GM18907 (cell line): ENCODE data around the gene GDF15.
"Not testable (repeated sequence)": the region's sequence is repeated elsewhere in the genome, so short reads cannot be mapped to it uniquely, and the experiment has no call there.

Experiments
- ATAC-seq: cut with Tn5 transposase; IDR thresholded peaks from one replicate; pipeline ENCODE4 v1.9.1; 2021; ENCODE audit warnings: mild to moderate bottlenecking, moderate library complexity; ENCODE audit not compliant: unreplicated experiment

Gene GDF15

GRCh38 chr19:18385675-18386542, at the start of gene GDF15:
TSS of gene GDF15 (plus strand) at chr19:18386158. CDS start at chr19:18386190, 32 bp downstream.
- ATAC-seq = no peak

- ATAC-seq = no peak
Measured at GRCh38 chr19:18338541-18338940, 47.4 kb upstream of the GDF15 start.

GRCh38 chr19:18339723-18340122, 46.2 kb upstream of the GDF15 start:
- ATAC-seq = no peak

- no peak for ATAC-seq
Measured at GRCh38 chr19:18340190-18340989, 45.6 kb upstream of the GDF15 start, which contains the start of gene PGPEP1. TSS of gene PGPEP1 (plus strand) at chr19:18340598. CDS start at chr19:18340682, 84 bp downstream.

GRCh38 chr19:18340990-18341868, 44.7 kb upstream of the GDF15 start:
- no peak for ATAC-seq

GRCh38 chr19:18342090-18342632, 43.8 kb upstream of the GDF15 start:
- no peak for ATAC-seq

- ATAC-seq = no peak
Measured at GRCh38 chr19:18344582-18344950, 41.4 kb upstream of the GDF15 start.

- no peak for ATAC-seq
Measured at GRCh38 chr19:18345296-18345695, 40.7 kb upstream of the GDF15 start.

GRCh38 chr19:18346091-18346490, 39.9 kb upstream of the GDF15 start:
- no peak for ATAC-seq

GRCh38 chr19:18348171-18348570, 37.8 kb upstream of the GDF15 start:
- ATAC-seq = no peak

GRCh38 chr19:18348818-18349339, 37.1 kb upstream of the GDF15 start:
- not testable (repeated sequence) for ATAC-seq

- no peak for ATAC-seq
Measured at GRCh38 chr19:18349524-18350128, 36.3 kb upstream of the GDF15 start.

GRCh38 chr19:18350490-18350889, 35.5 kb upstream of the GDF15 start:
- no peak for ATAC-seq

- ATAC-seq = no peak
Measured at GRCh38 chr19:18351544-18351943, 34.4 kb upstream of the GDF15 start.

GRCh38 chr19:18353378-18354005, 32.5 kb upstream of the GDF15 start:
- no peak for ATAC-seq

- ATAC-seq = not testable (repeated sequence)
Measured at GRCh38 chr19:18354743-18355142, 31.2 kb upstream of the GDF15 start.

- ATAC-seq = no peak
Measured at GRCh38 chr19:18357041-18357440, 28.9 kb upstream of the GDF15 start.

GRCh38 chr19:18361646-18362045, 24.3 kb upstream of the GDF15 start:
- no peak for ATAC-seq

GRCh38 chr19:18362934-18363542, 22.9 kb upstream of the GDF15 start:
- ATAC-seq = no peak
